Prostate gland (tissue), 2 donors: ENCODE measurements around the gene TEDC2. TPM values are rescaled to one million over a fixed set of nuclear protein-coding genes. Genes with fewer than 3 reads are reported as not detected.
"Not testable (repeated sequence)": the region's sequence is repeated elsewhere in the genome, so short reads cannot be mapped to it uniquely, and the experiment has no call there.

Source experiments
- DNase-seq: peaks from one replicate; pipeline ENCODE4 v3.0.0-alpha.2; 2019; ENCODE audit warnings: low spot score
- H3K27ac ChIP-seq, 2 donors: fragments of 200-600 bp; sonication (generic); 2 replicates each; pipeline ENCODE4 v1.5.1; 2017 to 2019
- H3K27me3 ChIP-seq: fragments of 200-600 bp; sonication (generic); replicated peaks from 2 replicates; pipeline ENCODE4 v1.5.1; 2019; ENCODE audit not compliant: insufficient read depth
- H3K36me3 ChIP-seq, 2 donors: fragments of 200-600 bp; sonication (generic); 1 replicate in 1 of 2; 2 replicates in 1 of 2; pipeline versions ENCODE4 v1.5.1 to v1.8.1; 2017 to 2019
- H3K4me1 ChIP-seq: fragments of 200-600 bp; sonication (generic); replicated peaks from 2 replicates; pipeline ENCODE4 v1.5.1; 2019
- H3K4me3 ChIP-seq, 2 donors: fragments of 200-600 bp; sonication (generic); 2 replicates each; pipeline ENCODE4 v1.5.1; 2017 to 2019
- H3K9me3 ChIP-seq: fragments of 200-600 bp; sonication (generic); 2 replicates; pipeline ENCODE4 v1.5.1; 2017
- POLR2A ChIP-seq: fragments of 450-650 bp; IDR thresholded peaks from one replicate; pipeline ENCODE4 v1.6.1; 2016; ENCODE audit warnings: antibody characterized with exemption, mild to moderate bottlenecking
- POLR2AphosphoS5 ChIP-seq: sonication (generic); formaldehyde crosslinking; IDR thresholded peaks from one replicate; pipeline ENCODE4 v1.6.1; 2017; ENCODE audit warnings: antibody characterized with exemption
- WGBS: methylation state at CpG from one replicate; pipeline ENCODE4 v1.1.5; 2018; 5-methylcytosine and 5-hydroxymethylcytosine counted together
- intact Hi-C: fragments of 100-400 bp; cut with DNase I; formaldehyde crosslinking; loops from one replicate; pipeline ENCODE4 v1.14.2; 2022
- total RNA-seq, 2 donors: library from RNA; depleted of rRNA; stranded (reverse); fragments of >200 nt; gene quantifications; one replicate each; pipeline ENCODE4 v1.1.0, GENCODE V29; 2016
- TF ChIP-seq, protein P1 (sequence below), 4 experiments: fragments of 200-600 bp in 2 of 4; fragments of 450-650 bp in 2 of 4; sonication (generic) in 2 of 4; IDR thresholded peaks; 1 replicate in 3 of 4; 2 replicates in 1 of 4; pipeline ENCODE4 v1.5.1; 2016 to 2019; ENCODE audit warnings: antibody characterized with exemption in 4 of 4, mild to moderate bottlenecking in 2 of 4, moderate library complexity in 2 of 4

TEDC2 gene
- total RNA-seq, 2 donors from 2014 or later = 3.0 to 12.1 TPM

DNA sequence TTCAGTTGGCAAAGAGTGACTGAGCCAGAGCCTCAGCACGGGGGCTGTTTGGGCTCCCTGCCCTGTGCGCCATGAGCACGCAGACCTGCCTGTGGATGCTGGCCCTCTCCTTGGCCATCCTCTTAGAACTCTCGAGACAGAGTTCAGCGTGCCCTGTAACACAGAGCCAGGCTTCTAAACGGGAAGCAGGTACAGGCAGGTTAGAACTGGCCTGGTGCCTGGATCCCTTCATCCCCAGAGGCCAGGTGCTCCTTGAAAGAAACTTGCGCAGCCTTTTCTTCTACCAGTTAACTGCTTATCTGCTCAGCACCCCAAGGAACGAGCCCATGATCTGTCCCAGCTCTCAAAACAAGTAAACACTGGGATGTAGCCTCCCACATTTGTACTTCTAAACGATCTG is 23.8 kb upstream of the TEDC2 start:
- no peaks in the 10 kb centered on the region for H3K4me1 ChIP-seq
- intact Hi-C loops = no loop called here
- peak; percentile 65 for DNase-seq
- no peak overlapping the region for H3K27ac ChIP-seq
- no peak overlapping the region for H3K4me3 ChIP-seq
- no peaks in the 10 kb centered on the region for H3K27me3 ChIP-seq
- no peaks in the 10 kb centered on the region for H3K9me3 ChIP-seq
- 46% methylated on average over 9 of the region's 9 CpGs for WGBS
- H3K36me3 ChIP-seq = no peaks in the 10 kb centered on the region
- TF ChIP-seq POLR2A (no peak), POLR2AphosphoS5 (peak; percentile 43)
- TF ChIP-seq, protein P1, sequence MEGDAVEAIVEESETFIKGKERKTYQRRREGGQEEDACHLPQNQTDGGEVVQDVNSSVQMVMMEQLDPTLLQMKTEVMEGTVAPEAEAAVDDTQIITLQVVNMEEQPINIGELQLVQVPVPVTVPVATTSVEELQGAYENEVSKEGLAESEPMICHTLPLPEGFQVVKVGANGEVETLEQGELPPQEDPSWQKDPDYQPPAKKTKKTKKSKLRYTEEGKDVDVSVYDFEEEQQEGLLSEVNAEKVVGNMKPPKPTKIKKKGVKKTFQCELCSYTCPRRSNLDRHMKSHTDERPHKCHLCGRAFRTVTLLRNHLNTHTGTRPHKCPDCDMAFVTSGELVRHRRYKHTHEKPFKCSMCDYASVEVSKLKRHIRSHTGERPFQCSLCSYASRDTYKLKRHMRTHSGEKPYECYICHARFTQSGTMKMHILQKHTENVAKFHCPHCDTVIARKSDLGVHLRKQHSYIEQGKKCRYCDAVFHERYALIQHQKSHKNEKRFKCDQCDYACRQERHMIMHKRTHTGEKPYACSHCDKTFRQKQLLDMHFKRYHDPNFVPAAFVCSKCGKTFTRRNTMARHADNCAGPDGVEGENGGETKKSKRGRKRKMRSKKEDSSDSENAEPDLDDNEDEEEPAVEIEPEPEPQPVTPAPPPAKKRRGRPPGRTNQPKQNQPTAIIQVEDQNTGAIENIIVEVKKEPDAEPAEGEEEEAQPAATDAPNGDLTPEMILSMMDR (IDR thresholded peaks at IDR 0.05) = no peak

DNA sequence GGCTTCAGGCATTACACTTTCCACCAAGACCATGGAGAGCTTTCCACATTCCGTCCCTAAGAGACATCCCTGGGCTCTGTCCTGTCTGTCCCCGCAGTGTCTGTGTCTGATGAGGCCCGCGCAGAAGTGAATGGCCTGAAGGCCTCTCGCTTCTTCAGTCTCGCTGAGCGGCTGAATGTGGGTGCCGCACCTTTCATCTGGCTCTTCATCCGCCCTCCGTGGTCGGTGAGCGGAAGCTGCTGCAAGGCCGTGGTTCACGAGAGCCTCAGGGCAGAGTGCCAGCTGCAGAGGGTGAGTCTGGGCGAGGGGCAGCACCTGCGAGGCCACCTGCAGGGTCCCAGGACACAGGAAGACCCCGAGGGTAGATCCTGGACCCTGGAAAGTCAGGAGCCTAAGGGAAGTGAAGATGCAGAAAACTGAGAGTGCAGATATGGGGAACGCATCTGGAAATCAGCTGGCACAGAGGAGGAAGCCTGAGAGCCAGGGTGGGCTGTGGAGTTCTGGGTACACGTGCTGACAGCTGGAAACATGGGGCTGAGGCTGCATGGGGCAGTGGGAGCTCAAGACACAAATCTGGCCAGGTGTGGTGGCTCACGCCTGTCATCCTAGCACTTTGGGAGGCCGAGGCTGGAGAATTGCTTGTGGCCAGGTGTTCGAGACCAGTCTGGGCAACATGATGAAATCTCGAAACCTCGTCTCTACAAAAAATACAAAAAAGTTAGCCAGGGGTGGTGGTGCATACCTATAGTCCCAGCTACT is 22.7 kb upstream of the TEDC2 start:
- Histone ChIP-seq H3K9me3 (no peaks in the 10 kb centered on the region), H3K36me3 (no peaks in the 10 kb centered on the region), H3K4me3 (no peak overlapping the region), H3K27ac (no peak overlapping the region), H3K4me1 (no peaks in the 10 kb centered on the region), H3K27me3 (no peaks in the 10 kb centered on the region)
- TF ChIP-seq POLR2A (no peak), POLR2AphosphoS5 (no peak)
- TF ChIP-seq, protein P1 (IDR thresholded peaks at IDR 0.05) = no peak
- intact Hi-C loops = no loop called here
- no peak for DNase-seq
- WGBS = 93% methylated on average over 24 of the region's 24 CpGs

DNA sequence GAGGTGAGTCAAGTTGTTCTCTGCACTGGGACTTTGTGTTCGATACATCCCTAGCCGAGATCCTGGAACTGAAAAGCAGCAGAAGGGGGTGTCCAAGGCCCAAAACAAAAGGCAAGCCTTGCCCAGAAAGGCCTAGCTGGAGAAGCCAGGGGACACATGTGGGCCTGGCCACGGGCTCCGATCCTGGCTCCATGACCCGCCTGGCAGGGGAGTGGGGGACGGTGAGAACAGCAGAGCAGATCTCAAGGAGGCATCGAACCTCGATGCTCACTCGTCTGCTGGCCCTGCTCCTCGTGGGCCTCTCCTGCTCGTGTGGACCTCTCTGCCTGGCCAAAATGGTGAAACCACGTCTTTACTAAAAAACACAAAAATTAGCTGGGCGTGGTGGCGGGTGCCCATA is 21.8 kb upstream of the TEDC2 start:
- no peak for DNase-seq
- intact Hi-C loops = no loop called here
- 92% methylated on average over 14 of the region's 14 CpGs for WGBS
- Histone ChIP-seq H3K4me3 (no peak overlapping the region), H3K9me3 (no peaks in the 10 kb centered on the region), H3K27me3 (no peaks in the 10 kb centered on the region), H3K4me1 (no peaks in the 10 kb centered on the region), H3K27ac (no peak overlapping the region), H3K36me3 (no peaks in the 10 kb centered on the region)
- TF ChIP-seq, protein P1 (IDR thresholded peaks at IDR 0.05) = no peak
- TF ChIP-seq POLR2AphosphoS5 (no peak), POLR2A (no peak)

DNA sequence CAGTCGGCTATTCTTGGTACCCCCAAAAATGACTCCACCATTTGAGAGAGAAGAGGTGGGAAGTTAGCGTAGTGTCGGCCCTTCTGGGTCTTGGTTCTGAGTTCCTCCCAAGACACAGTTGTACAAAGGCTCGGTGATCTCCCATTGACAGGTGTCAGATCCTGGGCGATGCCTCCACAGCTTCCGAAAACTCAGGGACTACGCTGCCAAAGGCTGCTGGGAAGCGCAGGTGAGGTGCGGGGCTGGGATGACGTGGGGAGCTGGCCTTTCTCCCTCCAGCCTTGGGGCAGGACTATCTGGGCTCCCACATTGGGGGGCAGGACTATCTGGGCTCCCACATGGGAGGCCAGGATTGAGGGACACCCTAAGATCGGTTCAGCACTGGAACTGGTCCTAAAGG is 20.3 kb upstream of the TEDC2 start:
- Histone ChIP-seq H3K4me1 (no peaks in the 10 kb centered on the region), H3K27me3 (no peaks in the 10 kb centered on the region), H3K9me3 (no peaks in the 10 kb centered on the region), H3K4me3 (no peak overlapping the region), H3K36me3 (no peaks in the 10 kb centered on the region), H3K27ac (no peak overlapping the region)
- WGBS = over 99% methylated on average over 11 of the region's 11 CpGs
- DNase-seq = no peak
- intact Hi-C loops = no loop called here
- TF ChIP-seq POLR2AphosphoS5 (no peak), POLR2A (no peak)
- TF ChIP-seq, protein P1 (IDR thresholded peaks at IDR 0.05) = no peak

DNA sequence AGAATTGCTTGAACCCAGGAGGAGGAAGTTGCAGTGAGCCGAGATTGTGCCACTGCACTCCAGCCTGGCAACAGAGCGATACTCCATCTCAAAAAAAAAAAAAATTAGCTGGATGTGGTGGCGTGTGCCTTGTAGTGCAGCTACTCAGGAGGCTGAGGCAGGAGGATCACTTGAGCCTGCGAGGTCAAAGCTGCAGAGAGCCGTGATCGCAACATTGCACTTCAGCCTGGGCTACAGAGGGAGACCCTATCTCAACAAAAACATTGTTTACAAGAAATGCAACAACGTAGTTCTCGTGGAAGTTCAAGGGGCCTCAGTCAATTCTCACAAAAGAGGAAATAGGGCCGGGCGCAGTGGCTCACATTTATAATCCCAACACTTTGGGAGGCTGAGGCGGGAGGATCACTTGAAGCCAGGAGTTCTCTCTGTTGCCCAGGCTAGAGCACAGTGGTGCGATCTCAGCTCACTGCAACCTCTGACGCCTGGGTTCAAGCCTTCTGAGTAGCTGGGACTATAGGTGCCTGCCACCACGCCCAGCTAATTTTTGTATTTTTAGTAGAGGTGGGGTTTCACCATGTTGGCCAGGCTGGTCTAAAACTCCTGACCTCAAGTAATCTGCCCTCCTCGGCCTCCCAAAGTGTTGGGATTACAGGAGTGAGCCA is 18.6 kb upstream of the TEDC2 start:
- H3K27me3 ChIP-seq, H3K27ac ChIP-seq, H3K9me3 ChIP-seq, H3K4me1 ChIP-seq, H3K4me3 ChIP-seq, H3K36me3 ChIP-seq, DNase-seq, intact Hi-C loops: not testable (repeated sequence)
- WGBS = 88% methylated on average over 14 of the region's 15 CpGs
